Neural cell (in vitro differentiated cells): ENCODE results near the gene FRZB. TPM values are rescaled to one million over a fixed set of nuclear protein-coding genes. Genes with fewer than 3 reads are reported as not detected.

Source experiments
- H2AFZ ChIP-seq: fragments of 200-600, 300-800 bp; sonication (generic), shearing (Covaris generic); 2 replicates; pipeline ENCODE4 v1.6.0; 2014; ENCODE audit warnings: low read depth, mild to moderate bottlenecking, antibody characterized with exemption, low read length, moderate library complexity
- H3F3A ChIP-seq: fragments of 200-600 bp; shearing (Covaris generic); 2 replicates; pipeline ENCODE4 v1.6.1; 2016; ENCODE audit warnings: mild to moderate bottlenecking, moderate library complexity, mixed read lengths, antibody characterized with exemption, low read length; ENCODE audit not compliant: insufficient read depth, poor library complexity, severe bottlenecking
- H3K27ac ChIP-seq: fragments of 200-600, 300-800 bp; sonication (generic), shearing (Covaris generic); 2 replicates; pipeline ENCODE4 v1.5.1; 2014; ENCODE audit warnings: mild to moderate bottlenecking, low read length, moderate library complexity
- H3K27me3 ChIP-seq: fragments of 300-800, 200-600 bp; sonication (generic), shearing (Covaris generic); 2 replicates; pipeline ENCODE4 v1.6.0; 2014; ENCODE audit warnings: mild to moderate bottlenecking, low read depth, low read length, moderate library complexity; ENCODE audit not compliant: insufficient read depth
- H3K36me3 ChIP-seq: fragments of 300-800, 200-600 bp; sonication (generic), shearing (Covaris generic); 2 replicates; pipeline ENCODE4 v1.5.1; 2014; ENCODE audit warnings: mild to moderate bottlenecking, antibody characterized with exemption, low read length, moderate library complexity; ENCODE audit not compliant: insufficient read depth
- H3K4me2 ChIP-seq: fragments of 300-800, 200-600 bp; sonication (generic), shearing (Covaris generic); 2 replicates; pipeline ENCODE4 v1.6.0; 2014; ENCODE audit warnings: mild to moderate bottlenecking, low read length
- H3K4me3 ChIP-seq: fragments of 300-800, 200-600 bp; sonication (generic), shearing (Covaris generic); 2 replicates; pipeline ENCODE4 v1.5.1; 2014; ENCODE audit warnings: mild to moderate bottlenecking, low read length, moderate library complexity
- H3K79me2 ChIP-seq: fragments of 200-600 bp; shearing (Covaris generic); replicated peaks from 2 replicates; pipeline ENCODE4 v1.6.0; 2014; ENCODE audit warnings: mild to moderate bottlenecking, low read length, moderate library complexity; ENCODE audit not compliant: insufficient read depth
- H3K9ac ChIP-seq: fragments of 300-800, 200-600 bp; sonication (generic), shearing (Covaris generic); 2 replicates; pipeline ENCODE4 v1.6.1; 2016; ENCODE audit warnings: mild to moderate bottlenecking, low read length, mixed read lengths
- H3K9me2 ChIP-seq: fragments of 200-600 bp; shearing (Covaris generic); 2 replicates; pipeline ENCODE4 v1.6.1; 2016; ENCODE audit warnings: mild to moderate bottlenecking, low read length, mixed read lengths; ENCODE audit not compliant: insufficient read depth
- H3K9me3 ChIP-seq: fragments of 200-600, 300-800 bp; sonication (generic), shearing (Covaris generic); 2 replicates; pipeline ENCODE4 v1.6.1; 2016; ENCODE audit warnings: mild to moderate bottlenecking, mixed run types, low read length, moderate library complexity, mixed read lengths
- H4K20me1 ChIP-seq: fragments of 200-600 bp; shearing (Covaris generic); 2 replicates; pipeline ENCODE4 v1.6.1; 2016; ENCODE audit warnings: mild to moderate bottlenecking, mixed run types; ENCODE audit not compliant: insufficient read depth
- EP300 ChIP-seq: fragments of 450-650 bp; conservative IDR thresholded peaks from 2 replicates; pipeline ENCODE4 v1.6.1; 2014; ENCODE audit warnings: antibody characterized with exemption, mild to moderate bottlenecking, moderate library complexity; ENCODE audit not compliant: poor library complexity, severe bottlenecking
- EZH2 ChIP-seq: fragments of 200-600, 300-800 bp; shearing (Covaris generic), sonication (generic); IDR thresholded peaks from 2 replicates; pipeline ENCODE4 v1.6.1; 2014; ENCODE audit warnings: antibody characterized with exemption, low read length, borderline replicate concordance, mild to moderate bottlenecking; ENCODE audit not compliant: insufficient read depth, poor library complexity, severe bottlenecking
- MXI1 ChIP-seq: fragments of 450-650 bp; conservative IDR thresholded peaks from 2 replicates; pipeline ENCODE4 v1.6.1; 2014; ENCODE audit warnings: antibody characterized with exemption, mild to moderate bottlenecking; ENCODE audit not compliant: poor library complexity, severe bottlenecking
- POLR2AphosphoS5 ChIP-seq: IDR thresholded peaks from 2 replicates; pipeline ENCODE4 v1.6.1; 2012
- RAD21 ChIP-seq: fragments of 450-650 bp; conservative IDR thresholded peaks from 2 replicates; pipeline ENCODE4 v1.6.1; 2014; ENCODE audit warnings: antibody characterized with exemption, mild to moderate bottlenecking, moderate library complexity
- SMC3 ChIP-seq: fragments of 450-650 bp; conservative IDR thresholded peaks from 2 replicates; pipeline ENCODE4 v1.6.1; 2014; ENCODE audit warnings: antibody characterized with exemption, mild to moderate bottlenecking, moderate library complexity; ENCODE audit not compliant: poor library complexity
- TAF1 ChIP-seq: IDR thresholded peaks from 2 replicates; pipeline ENCODE4 v1.6.1; 2012; ENCODE audit warnings: low read depth
- polyA plus RNA-seq: library from polyadenylated mRNA; depleted of rRNA; stranded (reverse); fragments of >200 nt; gene quantifications from 2 replicates; pipeline ENCODE4 v1.2.3, GENCODE V29; 2014
- TF ChIP-seq, protein P1 (sequence below): IDR thresholded peaks from 2 replicates; pipeline ENCODE4 v1.6.1; 2012; ENCODE audit warnings: borderline replicate concordance
- TF ChIP-seq, protein P2 (sequence below): fragments of 450-650 bp; IDR thresholded peaks from 2 replicates; pipeline ENCODE4 v1.5.1; 2014; ENCODE audit warnings: antibody characterized with exemption, mild to moderate bottlenecking, moderate library complexity; ENCODE audit not compliant: poor library complexity, severe bottlenecking

Gene FRZB
- polyA plus RNA-seq, 1 donor from 2014 or later, result 3.5 TPM

DNA sequence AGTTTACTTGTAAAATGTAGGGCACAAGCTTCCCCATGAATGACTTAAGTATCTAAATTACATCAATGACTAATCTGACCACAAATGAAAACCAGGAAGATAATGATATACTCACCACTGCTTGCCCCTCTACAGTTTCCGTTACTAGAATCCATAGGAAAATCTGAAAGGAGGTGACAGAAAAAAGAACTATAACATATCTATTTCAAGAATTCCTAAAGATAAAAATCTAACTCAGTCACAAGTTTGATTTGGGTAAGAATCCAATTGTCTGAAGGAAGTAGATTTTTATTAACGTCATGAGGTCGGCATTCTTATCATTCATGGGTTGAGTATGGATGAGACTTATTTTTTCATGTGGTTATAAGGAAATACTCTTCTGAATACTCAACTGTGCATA lies 7.8 kb downstream of the FRZB start:
- no peak overlapping the region for H3K4me2 ChIP-seq
- peaks cover 91% of the 10 kb centered on the region for H3K79me2 ChIP-seq
- no peaks in the 10 kb centered on the region for H3K9me2 ChIP-seq
- no peak overlapping the region for H3K9ac ChIP-seq
- H3K27ac ChIP-seq, result no peak overlapping the region
- no peaks in the 10 kb centered on the region for H3K27me3 ChIP-seq
- no peaks in the 10 kb centered on the region for H3K36me3 ChIP-seq
- H2AFZ ChIP-seq, result no peak overlapping the region
- no peaks in the 10 kb centered on the region for H3F3A ChIP-seq
- TF ChIP-seq RAD21 (no peak), EZH2 (no peak), POLR2AphosphoS5 (no peak), TAF1 (no peak), EP300 (no peak), SMC3 (no peak), MXI1 (no peak)
- TF ChIP-seq, protein P1, sequence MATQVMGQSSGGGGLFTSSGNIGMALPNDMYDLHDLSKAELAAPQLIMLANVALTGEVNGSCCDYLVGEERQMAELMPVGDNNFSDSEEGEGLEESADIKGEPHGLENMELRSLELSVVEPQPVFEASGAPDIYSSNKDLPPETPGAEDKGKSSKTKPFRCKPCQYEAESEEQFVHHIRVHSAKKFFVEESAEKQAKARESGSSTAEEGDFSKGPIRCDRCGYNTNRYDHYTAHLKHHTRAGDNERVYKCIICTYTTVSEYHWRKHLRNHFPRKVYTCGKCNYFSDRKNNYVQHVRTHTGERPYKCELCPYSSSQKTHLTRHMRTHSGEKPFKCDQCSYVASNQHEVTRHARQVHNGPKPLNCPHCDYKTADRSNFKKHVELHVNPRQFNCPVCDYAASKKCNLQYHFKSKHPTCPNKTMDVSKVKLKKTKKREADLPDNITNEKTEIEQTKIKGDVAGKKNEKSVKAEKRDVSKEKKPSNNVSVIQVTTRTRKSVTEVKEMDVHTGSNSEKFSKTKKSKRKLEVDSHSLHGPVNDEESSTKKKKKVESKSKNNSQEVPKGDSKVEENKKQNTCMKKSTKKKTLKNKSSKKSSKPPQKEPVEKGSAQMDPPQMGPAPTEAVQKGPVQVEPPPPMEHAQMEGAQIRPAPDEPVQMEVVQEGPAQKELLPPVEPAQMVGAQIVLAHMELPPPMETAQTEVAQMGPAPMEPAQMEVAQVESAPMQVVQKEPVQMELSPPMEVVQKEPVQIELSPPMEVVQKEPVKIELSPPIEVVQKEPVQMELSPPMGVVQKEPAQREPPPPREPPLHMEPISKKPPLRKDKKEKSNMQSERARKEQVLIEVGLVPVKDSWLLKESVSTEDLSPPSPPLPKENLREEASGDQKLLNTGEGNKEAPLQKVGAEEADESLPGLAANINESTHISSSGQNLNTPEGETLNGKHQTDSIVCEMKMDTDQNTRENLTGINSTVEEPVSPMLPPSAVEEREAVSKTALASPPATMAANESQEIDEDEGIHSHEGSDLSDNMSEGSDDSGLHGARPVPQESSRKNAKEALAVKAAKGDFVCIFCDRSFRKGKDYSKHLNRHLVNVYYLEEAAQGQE, result no peak
- TF ChIP-seq, protein P2, sequence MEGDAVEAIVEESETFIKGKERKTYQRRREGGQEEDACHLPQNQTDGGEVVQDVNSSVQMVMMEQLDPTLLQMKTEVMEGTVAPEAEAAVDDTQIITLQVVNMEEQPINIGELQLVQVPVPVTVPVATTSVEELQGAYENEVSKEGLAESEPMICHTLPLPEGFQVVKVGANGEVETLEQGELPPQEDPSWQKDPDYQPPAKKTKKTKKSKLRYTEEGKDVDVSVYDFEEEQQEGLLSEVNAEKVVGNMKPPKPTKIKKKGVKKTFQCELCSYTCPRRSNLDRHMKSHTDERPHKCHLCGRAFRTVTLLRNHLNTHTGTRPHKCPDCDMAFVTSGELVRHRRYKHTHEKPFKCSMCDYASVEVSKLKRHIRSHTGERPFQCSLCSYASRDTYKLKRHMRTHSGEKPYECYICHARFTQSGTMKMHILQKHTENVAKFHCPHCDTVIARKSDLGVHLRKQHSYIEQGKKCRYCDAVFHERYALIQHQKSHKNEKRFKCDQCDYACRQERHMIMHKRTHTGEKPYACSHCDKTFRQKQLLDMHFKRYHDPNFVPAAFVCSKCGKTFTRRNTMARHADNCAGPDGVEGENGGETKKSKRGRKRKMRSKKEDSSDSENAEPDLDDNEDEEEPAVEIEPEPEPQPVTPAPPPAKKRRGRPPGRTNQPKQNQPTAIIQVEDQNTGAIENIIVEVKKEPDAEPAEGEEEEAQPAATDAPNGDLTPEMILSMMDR, result no peak
- no peaks in the 10 kb centered on the region for H4K20me1 ChIP-seq
- no peaks in the 10 kb centered on the region for H3K9me3 ChIP-seq
- no peak overlapping the region for H3K4me3 ChIP-seq

GRCh38 chr2:182855376-182855775 lies 11.1 kb downstream of the FRZB start:
- Histone ChIP-seq H2AFZ (no peak overlapping the region), H3K4me3 (no peak overlapping the region), H3F3A (no peaks in the 10 kb centered on the region), H3K9me2 (no peaks in the 10 kb centered on the region), H3K36me3 (no peaks in the 10 kb centered on the region), H3K9me3 (no peaks in the 10 kb centered on the region), H4K20me1 (no peaks in the 10 kb centered on the region), H3K9ac (no peak overlapping the region), H3K4me2 (no peak overlapping the region), H3K27ac (no peak overlapping the region), H3K27me3 (no peaks in the 10 kb centered on the region), H3K79me2 (peaks cover 59% of the 10 kb centered on the region)
- TF ChIP-seq TAF1 (no peak), MXI1 (no peak), RAD21 (no peak), EP300 (no peak), EZH2 (no peak), POLR2AphosphoS5 (no peak), SMC3 (no peak)
- TF ChIP-seq, protein P2, result no peak
- TF ChIP-seq, protein P1, result no peak
